HepG2 (cell line): ENCODE results near the gene ZBTB17. TPM values are rescaled to one million over a fixed set of nuclear protein-coding genes. Genes with fewer than 3 reads are reported as not detected.

Source experiments
- ATAC-seq: fragments of 200-7000 bp; cut with Tn5 transposase; 3 replicates; pipeline ENCODE4 v1.9.1; 2020; ENCODE audit warnings: mild to moderate bottlenecking, moderate library complexity
- BruUV-seq: library from RNA; stranded (reverse); fragments of 400-500 nt; replicated peaks from 2 replicates; lab custom pipeline; 2021; lab: Mats Ljungman, UMichigan
- CTCF ChIA-PET: fragments of 300-600 bp; formaldehyde crosslinking; extraction: SDS; loops from one replicate; lab custom pipeline; 2021; ENCODE audit warnings: low total read pairs, inconsistent platforms, low intra/inter-chr PET ratio; lab: Yijun Ruan, JAX
- POLR2A ChIA-PET: fragments of 350-600 bp; sonication (Branson Sonifier 250); formaldehyde crosslinking; loops from one replicate; lab custom pipeline; 2020; ENCODE audit warnings: antibody characterized with exemption, inconsistent platforms; lab: Yijun Ruan, JAX
- DNase-seq: peaks from one replicate; pipeline ENCODE4 v3.0.0-alpha.2; 2015; ENCODE audit warnings: low spot score
- FAIRE-seq: peaks from 3 replicates; lab custom pipeline; 2011; peaks lifted over from hg19 to GRCh38; lab: Jason Lieb, UNC
- H2AFZ ChIP-seq: one replicate; pipeline ENCODE4 v1.6.1; 2011; ENCODE audit warnings: low read length, inconsistent platforms
- H3K27ac ChIP-seq: fragments of 300-600 bp; 3 replicates; pipeline ENCODE4 v1.8.0; 2011; ENCODE audit warnings: mixed run types, mild to moderate bottlenecking, mixed read lengths, low read length, inconsistent platforms; ENCODE audit not compliant: insufficient read depth; ENCODE audit errors: extremely low read length
- H3K27me3 ChIP-seq, 2 experiments: fragments of 200-600 bp in 1 of 2; 2 replicates in 1 of 2; 3 replicates in 1 of 2; pipeline versions ENCODE4 v1.6.0 to v1.8.0; 2011; ENCODE audit warnings: low read length in 2 of 2, mild to moderate bottlenecking in 2 of 2, moderate library complexity in 2 of 2, inconsistent platforms in 1 of 2; ENCODE audit not compliant: insufficient read depth in 2 of 2, control insufficient read depth in 1 of 2
- H3K36me3 ChIP-seq, 2 experiments: fragments of 200-600 bp in 1 of 2; replicated peaks in 1 of 2; 2 replicates in 1 of 2; 3 replicates in 1 of 2; pipeline versions ENCODE4 v1.5.1 to v1.8.0; 2011; ENCODE audit warnings: low read length in 2 of 2, inconsistent platforms in 1 of 2; ENCODE audit not compliant: insufficient read depth in 2 of 2, control insufficient read depth in 1 of 2
- H3K4me1 ChIP-seq: 2 replicates; pipeline ENCODE4 v1.5.1; 2012; ENCODE audit warnings: low read length, inconsistent platforms; ENCODE audit not compliant: insufficient read depth
- H3K4me2 ChIP-seq: 2 replicates; pipeline ENCODE4 v1.6.0; 2011; ENCODE audit warnings: low read depth, low read length, inconsistent platforms
- H3K4me3 ChIP-seq, 3 experiments: fragments of 200-600 bp in 1 of 3; sonication (generic), shearing (Covaris generic) in 1 of 3; replicated peaks in 1 of 3; 2 replicates each; pipeline ENCODE4 v1.5.1; 2011 to 2016; ENCODE audit warnings: low read length in 3 of 3, inconsistent platforms in 2 of 3, low read depth in 2 of 3, mild to moderate bottlenecking in 2 of 3, control low read depth in 1 of 3, mixed read lengths in 1 of 3; ENCODE audit not compliant: insufficient read depth in 1 of 3
- H3K79me2 ChIP-seq: one replicate; pipeline ENCODE4 v1.6.1; 2011; ENCODE audit warnings: low read length, inconsistent platforms; ENCODE audit not compliant: insufficient read depth
- H3K9ac ChIP-seq: 2 replicates; pipeline ENCODE4 v1.6.0; 2011; ENCODE audit warnings: mild to moderate bottlenecking, low read depth, low read length, inconsistent platforms; ENCODE audit not compliant: insufficient read depth
- H3K9me3 ChIP-seq: 2 replicates; pipeline ENCODE4 v1.5.1; 2012; ENCODE audit warnings: mild to moderate bottlenecking, low read length
- H4K20me1 ChIP-seq: 2 replicates; pipeline ENCODE4 v1.6.0; 2011; ENCODE audit warnings: inconsistent platforms, mild to moderate bottlenecking, low read length, moderate library complexity; ENCODE audit not compliant: insufficient read depth
- ASH2L ChIP-seq: fragments of 300-600, 200-600 bp; sonication (generic); IDR thresholded peaks from 2 replicates; pipeline ENCODE4 v1.7.0; 2017; ENCODE audit warnings: low read depth, mild to moderate bottlenecking, moderate library complexity, mixed read lengths, low read length; ENCODE audit not compliant: insufficient read length
- DNMT1 ChIP-seq: sonication (generic); formaldehyde crosslinking; IDR thresholded peaks from 2 replicates; pipeline ENCODE4 v1.5.1; 2020; ENCODE audit warnings: mild to moderate bottlenecking, missing genetic modification reagents
- EP300 ChIP-seq, 3 experiments: sonication (generic) in 1 of 3; formaldehyde crosslinking in 1 of 3; IDR thresholded peaks; 2 replicates each; pipeline versions ENCODE4 v1.5.1 to v1.6.1; 2011 to 2020; ENCODE audit warnings: low read depth in 2 of 3, low read length in 2 of 3, borderline replicate concordance in 1 of 3, improper control_type of control experiment in 1 of 3, mild to moderate bottlenecking in 1 of 3, missing genetic modification reagents in 1 of 3, moderate library complexity in 1 of 3
- ERF ChIP-seq: IDR thresholded peaks from 2 replicates; pipeline ENCODE4 v1.6.1; 2018; ENCODE audit warnings: missing biosample characterization, missing genetic modification reagents
- GATAD1 ChIP-seq: IDR thresholded peaks from 2 replicates; pipeline ENCODE4 v1.6.1; 2016; ENCODE audit warnings: missing genetic modification reagents, missing compliant biosample characterization
- HES4 ChIP-seq: sonication (generic); formaldehyde crosslinking; IDR thresholded peaks from 2 replicates; pipeline ENCODE4 v1.9.0; 2021; ENCODE audit warnings: mild to moderate bottlenecking, missing genetic modification reagents, borderline replicate concordance
- HNF4A ChIP-seq: sonication (generic); formaldehyde crosslinking; IDR thresholded peaks from 2 replicates; pipeline ENCODE4 v1.4.0; 2020; ENCODE audit warnings: missing genetic modification reagents
- IKZF1 ChIP-seq: fragments of 450-650 bp; IDR thresholded peaks from 2 replicates; pipeline ENCODE4 v1.7.1; 2016
- LCORL ChIP-seq, 2 experiments: fragments of 450-650 bp in 1 of 2; sonication (generic) in 1 of 2; formaldehyde crosslinking in 1 of 2; IDR thresholded peaks; 2 replicates each; pipeline versions ENCODE4 v1.5.0 to v1.6.1; 2017 to 2020; ENCODE audit warnings: antibody characterized with exemption in 1 of 2, missing genetic modification reagents in 1 of 2
- MEIS1 ChIP-seq: sonication (generic); formaldehyde crosslinking; IDR thresholded peaks from 2 replicates; pipeline ENCODE4 v1.9.0; 2021; ENCODE audit warnings: mild to moderate bottlenecking, missing genetic modification reagents, moderate library complexity, borderline replicate concordance
- RAD21 ChIP-seq: fragments of 450-650 bp; formaldehyde crosslinking; IDR thresholded peaks from 2 replicates; pipeline ENCODE4 v1.5.0; 2020; ENCODE audit warnings: mild to moderate bottlenecking
- SP4 ChIP-seq: sonication (generic); formaldehyde crosslinking; IDR thresholded peaks from 2 replicates; pipeline ENCODE4 v1.8.1; 2023; ENCODE audit warnings: mild to moderate bottlenecking, missing genetic modification reagents
- SRSF4 ChIP-seq: fragments of 200-400 bp; formaldehyde crosslinking; IDR thresholded peaks from one replicate; pipeline ENCODE4 v1.6.1; 2018; ENCODE audit warnings: mild to moderate bottlenecking, low read depth, low read length, moderate library complexity; ENCODE audit not compliant: poor library complexity, severe bottlenecking
- ZFP1 ChIP-seq: IDR thresholded peaks from 2 replicates; pipeline ENCODE4 v1.6.1; 2016
- ZNF605 ChIP-seq: sonication (generic); formaldehyde crosslinking; IDR thresholded peaks from 2 replicates; pipeline ENCODE4 v1.8.0; 2022; ENCODE audit warnings: mild to moderate bottlenecking, missing genetic modification reagents
- ZSCAN12 ChIP-seq: sonication (generic); formaldehyde crosslinking; IDR thresholded peaks from 2 replicates; pipeline ENCODE4 v1.9.0; 2021; ENCODE audit warnings: mild to moderate bottlenecking, missing genetic modification reagents
- in situ Hi-C: cut with HindIII; loops from 2 replicates; pipeline ENCODE4 v1.10.0; 2017; ENCODE audit warnings: low pct_unique_long_range_greater_than_20kb; ENCODE audit not compliant: extremely low pct_ligation_motif_present
- intact Hi-C: fragments of 100-400 bp; cut with micrococcal nuclease; formaldehyde crosslinking; loops from one replicate; pipeline ENCODE4 v1.10.0; 2022; ENCODE audit not compliant: unreplicated experiment
- polyA plus RNA-seq, 8 experiments: library from polyadenylated mRNA; depleted of rRNA in 3 of 8; stranded (reverse) in 7 of 8; unstranded in 1 of 8; fragments of >200 nt; fragmentation: Illumina TruSeq in 4 of 8; extraction: Trizol in 4 of 8; gene quantifications; 2 replicates each; pipeline versions ENCODE4 v1.2.1 to v1.2.3, GENCODE V29; 2011 to 2016; ENCODE audit warnings: low read depth in 4 of 8, missing spikeins in 1 of 8, mixed read lengths in 1 of 8; ENCODE audit not compliant: insufficient read depth in 1 of 8
- total RNA-seq, 5 experiments: library from RNA; depleted of rRNA; stranded (reverse); fragments of >200 nt; fragmentation: Illumina TruSeq; extraction: Trizol; gene quantifications; 2 replicates each; pipeline ENCODE4 v1.2.3, GENCODE V29; 2016; ENCODE audit warnings: low read depth in 1 of 5

The ZBTB17 gene
- total and polyA plus RNA-seq, 2 of the 13 experiments (the other 11 are each of a cell fraction or from before 2014, with no cell fraction given), result 16.7 to 17.0 TPM

- Histone ChIP-seq H3K4me3 (no peak overlapping the region), H3K27ac (no peak overlapping the region), H3K27me3 (no peaks in the 10 kb centered on the region), H2AFZ (no peak overlapping the region), H3K9ac (no peak overlapping the region), H4K20me1 (peaks cover 5% of the 10 kb centered on the region; the same call in 1 of the 2 replicates), H3K79me2 (peaks cover 2% of the 10 kb centered on the region), H3K9me3 (no peaks in the 10 kb centered on the region), H3K36me3 (peaks cover 0 to 3% of the 10 kb centered on the region in 2 experiments; a peak in 1 of 5 replicates), H3K4me2 (no peak overlapping the region), H3K4me1 (no peaks in the 10 kb centered on the region)
- ATAC-seq (no peak), FAIRE-seq (no peak), DNase-seq (no peak)
- in situ Hi-C loops (no loop called here), intact Hi-C loops (no loop called here)
- TF ChIP-seq ZNF605 (CRISPR knock-in tag) (no peak), EP300 (IDR thresholded peaks at IDR 0.05; ENCODE audit: low read depth in 2 of 2, low read length in 2 of 2) (no peak), EP300 (CRISPR knock-in tag; IDR thresholded peaks at IDR 0.05; ENCODE audit: borderline replicate concordance) (no peak), DNMT1 (CRISPR knock-in tag) (no peak), HNF4A (no peak), LCORL (IDR thresholded peaks at IDR 0.05) (no peak), LCORL (CRISPR knock-in tag; IDR thresholded peaks at IDR 0.05) (no peak), SRSF4 (no peak), ERF (CRISPR knock-in tag) (no peak), IKZF1 (no peak), GATAD1 (CRISPR knock-in tag) (no peak), ZFP1 (CRISPR knock-in tag) (no peak), RAD21 (CRISPR knock-in tag) (no peak), SP4 (CRISPR knock-in tag) (no peak), HES4 (no peak), MEIS1 (no peak), ASH2L (no peak), ZSCAN12 (CRISPR knock-in tag) (no peak)
- POLR2A ChIA-PET, result no interaction called here
- CTCF ChIA-PET, result no interaction called here
- no TSS peak for BruUV-seq
These were observed 19.8 kb downstream of the ZBTB17 start for GRCh38 chr1:15956150-15956549.
